NCI-H2029 treated with DMSO at 0.1 percent for 48 hours (cell line): Measurements from ENCODE around the gene RPN2.

Experiments
- DNase-seq: peaks from one replicate; lab custom pipeline; 2025; lab: John Stamatoyannopoulos, UW

The RPN2 gene

GRCh38 chr20:37243076-37243936 is 64.2 kb downstream of the RPN2 start:
- no peak for DNase-seq

- DNase-seq: no peak
These were observed 64.9 kb downstream of the RPN2 start for GRCh38 chr20:37243937-37244571.

- no peak for DNase-seq
These were observed 65.4 kb downstream of the RPN2 start for GRCh38 chr20:37244572-37244957.

GRCh38 chr20:37245216-37246150 is 66.4 kb downstream of the RPN2 start:
- no peak for DNase-seq

- DNase-seq: no peak
These were observed 67.6 kb downstream of the RPN2 start for GRCh38 chr20:37246736-37247135.

GRCh38 chr20:37247547-37247946 is 68.4 kb downstream of the RPN2 start:
- DNase-seq: no peak

GRCh38 chr20:37249304-37249703 is 70.2 kb downstream of the RPN2 start:
- no peak for DNase-seq

GRCh38 chr20:37251825-37252477 is 72.8 kb downstream of the RPN2 start:
- no peak for DNase-seq

- DNase-seq: no peak
These were observed 74.0 kb downstream of the RPN2 start for GRCh38 chr20:37253087-37253486.

GRCh38 chr20:37254114-37254878 is 75.2 kb downstream of the RPN2 start:
- DNase-seq: no peak

- DNase-seq: no peak
These were observed 77.2 kb downstream of the RPN2 start for GRCh38 chr20:37256286-37256685.

- no peak for DNase-seq
These were observed 78.4 kb downstream of the RPN2 start for GRCh38 chr20:37257530-37257929.

- no peak for DNase-seq
These were observed 78.9 kb downstream of the RPN2 start for GRCh38 chr20:37257988-37258387.

GRCh38 chr20:37259031-37259430 is 79.9 kb downstream of the RPN2 start:
- no peak for DNase-seq

- no peak for DNase-seq
These were observed 80.7 kb downstream of the RPN2 start for GRCh38 chr20:37259865-37260264.

GRCh38 chr20:37260923-37261322 is 81.8 kb downstream of the RPN2 start:
- no peak for DNase-seq

- DNase-seq: no peak
These were observed 82.6 kb downstream of the RPN2 start, which contains the start of gene GHRH for GRCh38 chr20:37261714-37262113. GHRH (minus strand) TSS chr20:37261814; CDS start chr20:37256889, 4,925 bp downstream.

GRCh38 chr20:37262505-37262904 is 83.4 kb downstream of the RPN2 start:
- no peak for DNase-seq

- DNase-seq: no peak
These were observed 84.6 kb downstream of the RPN2 start for GRCh38 chr20:37263686-37264085.

GRCh38 chr20:37265152-37265551 is 86.0 kb downstream of the RPN2 start:
- no peak for DNase-seq
